GM19452 (cell line): ENCODE results near the gene TRABD.

Experiments
- ATAC-seq: cut with Tn5 transposase; IDR thresholded peaks from one replicate; pipeline ENCODE4 v1.9.1; 2021; ENCODE audit not compliant: unreplicated experiment

Gene TRABD

GRCh38 chr22:50233223-50233622, 47.5 kb downstream of the TRABD start:
- ATAC-seq: no peak

DNA sequence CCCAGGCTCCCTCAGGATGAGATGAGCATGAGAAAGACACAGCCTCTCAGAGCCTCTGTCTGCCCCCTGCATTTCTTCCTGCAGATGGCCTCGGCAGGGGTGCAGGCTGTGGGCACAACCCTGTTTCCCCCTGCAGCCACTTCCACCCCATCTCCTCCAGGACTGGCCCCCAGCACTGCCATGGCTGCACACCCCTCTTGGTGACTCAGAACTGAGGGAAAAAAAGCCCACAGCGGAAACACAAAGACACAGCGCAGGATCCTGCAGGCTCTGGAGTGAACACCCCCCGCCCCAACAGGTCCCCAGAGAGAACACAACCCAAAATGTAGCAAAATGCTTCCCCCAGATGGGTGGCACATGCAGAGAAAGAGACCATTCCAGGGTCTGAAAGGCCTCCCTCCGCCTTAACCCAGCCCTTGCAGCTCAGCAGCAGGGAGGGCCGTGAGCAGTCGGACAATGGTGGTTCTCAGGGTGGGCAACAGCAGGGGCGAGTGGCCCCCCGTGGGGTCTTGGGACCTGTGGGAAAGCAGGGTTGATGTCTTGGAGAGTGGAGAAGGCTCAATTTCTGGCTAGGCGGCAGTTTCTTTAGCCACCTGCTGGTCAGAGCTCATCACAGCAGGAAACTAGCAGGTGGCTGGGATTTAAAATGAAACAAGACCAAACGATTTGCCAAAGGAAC, 51.2 kb downstream of the TRABD start:
- no peak for ATAC-seq

DNA sequence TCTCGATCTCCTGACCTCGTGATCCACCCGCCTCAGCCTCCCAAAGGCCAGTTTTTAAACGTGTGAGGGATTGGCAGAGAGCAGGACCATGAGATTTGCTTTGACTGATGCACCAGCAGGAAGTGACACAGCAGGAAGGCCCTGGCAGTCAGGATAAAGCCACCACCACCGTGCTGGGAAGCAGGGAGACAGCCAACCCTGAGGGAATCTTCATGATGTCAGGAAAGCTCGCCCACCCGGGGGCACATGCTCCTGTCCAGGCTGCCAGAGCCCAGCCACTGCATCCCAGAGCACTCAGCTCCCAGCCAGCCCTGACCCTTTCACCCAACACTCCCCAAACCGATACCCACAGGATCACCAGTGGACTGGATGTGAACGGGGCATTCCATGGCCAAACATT, 53.0 kb downstream of the TRABD start:
- ATAC-seq: no peak

GRCh38 chr22:50242406-50242949, 56.8 kb downstream of the TRABD start:
- no peak for ATAC-seq

- peak; percentile 1 for ATAC-seq
Measured at GRCh38 chr22:50243685-50244419, 58.1 kb downstream of the TRABD start.

DNA sequence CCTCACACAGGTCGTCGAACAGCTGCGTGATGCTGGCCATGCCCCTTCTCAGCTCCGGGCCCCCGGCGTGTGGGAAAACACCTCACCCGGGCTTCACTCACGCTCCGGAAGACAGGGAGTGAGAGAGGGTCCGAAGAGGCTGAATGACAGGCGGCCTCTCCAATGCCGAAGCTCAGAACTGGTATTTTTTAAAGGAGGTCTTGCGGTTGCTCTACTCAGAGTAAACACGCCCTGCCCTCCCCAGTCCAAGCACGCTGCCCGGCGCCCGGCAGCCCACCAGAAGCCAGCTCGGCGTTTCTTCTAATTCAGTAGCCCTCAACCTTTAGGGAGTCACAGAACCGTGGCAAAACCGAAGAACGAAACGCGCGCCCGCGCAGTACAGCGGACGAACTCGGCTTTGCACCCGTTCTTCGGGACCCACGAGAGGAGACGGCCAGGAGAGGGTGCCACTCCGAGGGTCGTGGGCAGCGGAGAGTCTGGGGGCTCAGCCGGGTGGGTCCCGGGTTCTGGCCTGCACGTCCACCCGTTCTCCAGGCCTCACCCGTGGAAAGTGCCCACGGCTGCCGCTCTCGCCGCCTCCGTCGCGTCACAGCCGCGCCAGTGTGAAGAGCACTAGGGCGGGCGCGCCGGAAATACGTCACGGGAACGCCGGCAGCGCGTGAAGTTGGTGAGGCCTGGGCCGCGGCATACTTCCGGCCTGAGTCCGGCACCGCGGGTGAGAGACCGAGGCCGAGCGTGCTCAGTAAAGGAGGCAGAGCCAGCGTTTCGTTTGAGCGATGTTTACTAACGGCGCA, 58.9 kb downstream of the TRABD start, which contains the start of gene TUBGCP6:
TUBGCP6 (minus strand) TSS at position 604 of the 794 bp plus-strand sequence; CDS start at position 40, 564 bp downstream.
- peak; percentile 54 for ATAC-seq

DNA sequence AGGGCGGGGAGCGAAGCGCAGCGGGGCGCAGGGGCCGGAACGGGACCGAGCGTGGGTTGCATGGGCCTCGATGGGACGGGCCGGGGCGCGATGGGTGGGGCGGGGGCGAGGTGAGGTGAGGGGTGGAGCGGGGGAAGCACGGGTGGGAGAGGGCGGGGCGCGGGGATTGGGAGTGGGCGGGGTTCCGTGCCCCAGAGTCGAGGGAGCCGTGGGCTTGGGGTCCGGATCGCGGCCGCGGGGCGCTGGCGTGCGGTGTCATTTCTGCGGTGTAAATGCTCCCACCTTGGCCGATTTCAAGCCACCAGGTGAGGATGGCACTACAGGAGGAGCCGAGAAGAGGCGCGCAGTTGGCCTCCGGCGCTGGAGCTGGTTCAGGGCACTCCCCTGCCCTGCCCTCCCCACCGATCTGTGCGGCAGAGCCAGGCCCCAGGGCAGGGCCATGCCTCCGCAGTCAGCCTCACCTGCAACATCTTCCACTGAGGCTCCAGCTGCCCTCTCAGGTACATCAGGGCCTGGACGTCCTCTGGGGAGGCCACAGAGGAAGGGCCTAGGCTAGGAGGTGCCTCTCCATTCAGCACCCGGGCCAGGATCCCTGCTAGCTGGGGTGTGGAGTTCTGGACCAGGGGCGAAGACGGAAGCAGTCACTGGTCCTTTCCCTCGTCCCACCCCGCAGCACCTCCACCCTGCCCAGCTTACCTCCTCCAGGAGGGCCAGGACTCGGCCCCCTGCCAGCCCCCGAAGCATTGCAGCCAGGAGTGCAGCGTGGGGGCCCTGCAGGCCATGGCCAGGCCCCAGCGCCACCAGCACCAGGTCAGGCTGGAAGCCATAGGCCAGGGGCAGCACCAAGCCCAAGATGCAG, 59.7 kb downstream of the TRABD start:
- ATAC-seq: peak; percentile 17

DNA sequence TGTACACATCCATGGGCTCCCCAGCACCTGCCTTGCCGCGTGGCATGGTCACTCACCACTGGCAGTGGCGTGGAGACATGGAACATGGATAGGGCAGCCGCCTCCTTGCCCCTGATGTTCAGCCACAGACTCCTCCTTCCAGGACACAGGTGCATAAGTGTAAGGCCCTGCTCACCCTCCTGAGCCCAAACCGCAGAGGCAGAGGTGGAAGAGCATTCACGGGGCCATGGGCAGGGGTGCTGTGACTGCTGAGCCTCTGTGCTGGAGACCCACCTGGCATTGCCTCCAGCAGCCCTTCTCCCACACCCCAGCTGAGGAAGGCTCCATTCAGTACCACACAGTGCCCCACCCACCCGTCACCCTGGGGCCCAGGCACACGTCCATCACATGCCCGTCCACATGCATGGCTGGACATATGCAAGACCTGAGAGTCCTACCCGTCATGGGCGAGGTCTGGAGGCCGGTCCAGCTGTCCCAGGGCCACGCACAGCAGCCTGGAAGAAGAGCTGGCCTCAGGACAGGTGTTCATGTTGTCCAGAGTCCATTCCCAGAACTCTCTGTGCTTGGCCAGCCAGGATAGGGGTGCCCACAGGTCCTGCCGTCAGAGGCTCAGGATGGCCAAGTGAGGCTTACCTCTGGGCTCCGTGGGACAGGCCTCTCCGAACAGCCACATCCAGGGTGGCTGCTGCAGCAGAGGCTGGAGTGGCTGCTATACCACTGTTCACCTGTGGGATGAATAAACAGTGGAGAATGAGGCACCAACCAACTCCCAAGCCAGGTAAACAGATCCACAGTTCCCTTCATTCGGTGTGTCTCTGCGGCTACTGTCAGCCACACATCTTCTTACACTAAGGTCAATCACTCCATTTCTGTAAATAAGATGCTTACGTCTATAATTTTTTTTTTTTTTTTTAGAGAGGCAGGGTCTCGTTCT, 60.8 kb downstream of the TRABD start:
- no peak for ATAC-seq

- ATAC-seq: no peak
Measured at GRCh38 chr22:50247748-50248147, 62.0 kb downstream of the TRABD start.

DNA sequence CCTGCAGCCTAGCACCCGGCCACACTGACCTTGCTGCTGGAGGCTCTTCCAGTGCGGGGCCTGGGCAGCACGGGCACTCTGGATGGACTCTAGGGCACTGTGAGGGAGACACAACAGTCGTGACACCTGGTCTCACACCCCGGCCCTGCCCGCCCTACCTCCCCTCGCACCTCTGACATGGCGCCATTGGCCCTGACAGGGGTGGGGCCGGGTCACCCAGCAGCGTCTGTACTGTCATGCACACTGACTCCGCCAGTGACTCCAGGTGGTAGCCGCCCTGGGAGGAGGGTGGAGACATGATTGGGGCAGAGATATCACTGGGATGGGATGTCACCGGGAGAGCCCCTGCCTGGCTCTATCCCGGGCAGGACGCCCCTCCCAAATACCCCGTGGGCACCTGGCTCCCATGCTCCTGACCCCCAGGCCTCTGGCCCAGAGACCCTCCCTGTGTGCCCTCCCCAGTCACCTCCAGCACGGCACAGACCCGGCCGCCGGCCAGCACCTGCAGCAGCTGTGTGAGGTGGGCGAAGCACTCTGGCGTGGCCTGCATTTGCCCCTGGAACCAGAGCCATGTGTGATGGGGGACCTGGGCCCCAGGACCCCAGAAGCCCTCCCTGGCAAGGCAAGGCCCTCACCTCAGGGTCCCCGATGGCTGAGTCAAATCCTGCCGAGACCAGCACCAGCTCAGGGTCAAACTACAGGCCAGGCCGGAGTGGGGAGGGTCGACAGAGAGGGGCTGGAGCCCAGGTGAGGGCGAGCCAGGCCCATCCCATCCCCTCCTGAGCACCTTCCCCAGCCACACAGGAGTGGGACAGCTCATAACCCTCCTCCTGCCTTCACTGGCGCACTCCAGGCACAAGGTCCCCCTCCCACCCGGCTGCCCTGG, 62.7 kb downstream of the TRABD start:
- no peak for ATAC-seq
